ENCODE results near the gene CERKL. TPM values are rescaled to one million over a fixed set of nuclear protein-coding genes. Genes with fewer than 3 reads are reported as not detected.
A peak's percentile ranks its signal among the peaks of the same experiment; 100 is the strongest.

The CERKL gene
- polyA plus RNA-seq, 4 donors = 14.3 to 19.4 (median 16.4) TPM

- DNase-seq (ENCODE audit: low read depth in 4 of 4, low spot score in 3 of 4) = no peak
Observed at GRCh38 chr2:181628590-181629585, 28.0 kb downstream of the CERKL start.

GRCh38 chr2:181627545-181627944 is 29.4 kb downstream of the CERKL start:
- no peak for DNase-seq (ENCODE audit: low read depth in 4 of 4, low spot score in 3 of 4)

- no peak for DNase-seq (ENCODE audit: low read depth in 4 of 4, low spot score in 3 of 4)
Observed at GRCh38 chr2:181626671-181627070, 30.2 kb downstream of the CERKL start.

GRCh38 chr2:181623159-181623558 is 33.7 kb downstream of the CERKL start:
- DNase-seq (ENCODE audit: low read depth in 4 of 4, low spot score in 3 of 4) = no peak

- DNase-seq (ENCODE audit: low read depth in 4 of 4, low spot score in 3 of 4) = no peak
Observed at GRCh38 chr2:181621779-181622490, 35.0 kb downstream of the CERKL start.

GRCh38 chr2:181619516-181619915 is 37.4 kb downstream of the CERKL start:
- DNase-seq (ENCODE audit: low read depth in 4 of 4, low spot score in 3 of 4) = no peak

- DNase-seq (ENCODE audit: low read depth in 4 of 4, low spot score in 3 of 4) = no peak
Observed at GRCh38 chr2:181616715-181617114, 40.2 kb downstream of the CERKL start.

GRCh38 chr2:181614874-181615638 is 41.8 kb downstream of the CERKL start:
- no peak for DNase-seq (ENCODE audit: low read depth in 4 of 4, low spot score in 3 of 4)

- DNase-seq (ENCODE audit: low read depth in 4 of 4, low spot score in 3 of 4) = no peak
Observed at GRCh38 chr2:181613241-181613640, 43.7 kb downstream of the CERKL start.

GRCh38 chr2:181607629-181608590 is 49.0 kb downstream of the CERKL start:
- no peak for DNase-seq (ENCODE audit: low read depth in 4 of 4, low spot score in 3 of 4)

GRCh38 chr2:181605889-181606837 is 50.7 kb downstream of the CERKL start:
- no peak for DNase-seq (ENCODE audit: low read depth in 4 of 4, low spot score in 3 of 4)

- DNase-seq (ENCODE audit: low read depth in 4 of 4, low spot score in 3 of 4) = no peak
Observed at GRCh38 chr2:181602017-181602416, 54.9 kb downstream of the CERKL start.

- DNase-seq (ENCODE audit: low read depth in 4 of 4, low spot score in 3 of 4) = no peak
Observed at GRCh38 chr2:181596556-181596955, 60.3 kb downstream of the CERKL start.

GRCh38 chr2:181594322-181594721 is 62.6 kb downstream of the CERKL start:
- no peak for DNase-seq (ENCODE audit: low read depth in 4 of 4, low spot score in 3 of 4)

GRCh38 chr2:181589779-181590178 is 67.1 kb downstream of the CERKL start:
- DNase-seq (ENCODE audit: low read depth in 4 of 4, low spot score in 3 of 4) = no peak

- no peak for DNase-seq (ENCODE audit: low read depth in 4 of 4, low spot score in 3 of 4)
Observed at GRCh38 chr2:181588546-181588945, 68.4 kb downstream of the CERKL start.

- peak; percentile 32 to 72 (median 50) for DNase-seq (ENCODE audit: low read depth in 4 of 4, low spot score in 3 of 4)
Observed at GRCh38 chr2:181586569-181587081, 70.3 kb downstream of the CERKL start.

- no peak for DNase-seq (ENCODE audit: low read depth in 4 of 4, low spot score in 3 of 4)
Observed at GRCh38 chr2:181585732-181586131, 71.2 kb downstream of the CERKL start.

All from right renal pelvis (tissue), 4 donors.